Urothelium cell line (cell line): ENCODE results near the gene H2AZ2.
A peak's percentile ranks its signal among the peaks of the same experiment; 100 is the strongest.
"Not testable (repeated sequence)": the region's sequence is repeated elsewhere in the genome, so short reads cannot be mapped to it uniquely, and the experiment has no call there.

Experiments used
- DNase-seq: peaks from one replicate; pipeline ENCODE4 v3.0.0; 2011; ENCODE audit warnings: low spot score, mixed read lengths
- FAIRE-seq: peaks from 2 replicates; lab custom pipeline; 2011; peaks lifted over from hg19 to GRCh38; lab: Jason Lieb, UNC

The H2AZ2 gene

GRCh38 chr7:44824894-44825526 is 22.9 kb downstream of the H2AZ2 start:
- FAIRE-seq (no peak), DNase-seq (no peak)

- DNase-seq (no peak), FAIRE-seq (peak; percentile 67)
Observed at GRCh38 chr7:44823255-44823781, 24.6 kb downstream of the H2AZ2 start.

DNA sequence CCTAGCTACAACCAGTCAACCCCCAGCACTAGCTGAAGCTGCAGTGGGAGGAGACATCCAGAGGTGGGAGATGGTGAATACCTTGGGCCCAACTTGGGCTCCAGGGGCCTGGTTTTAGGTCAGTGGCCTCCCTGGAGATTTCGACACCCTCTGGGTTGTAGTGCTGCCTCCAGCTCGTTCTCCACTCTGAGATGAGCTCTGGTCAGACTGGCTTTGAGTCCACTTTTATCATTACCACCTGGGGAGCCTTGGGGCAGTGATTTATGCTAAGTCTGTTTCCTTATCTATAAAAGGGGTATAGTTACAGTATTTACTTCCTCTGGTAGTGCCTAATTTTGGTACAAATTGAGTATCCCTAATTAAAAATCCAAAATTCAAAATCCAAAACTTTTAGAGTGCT is 28.6 kb downstream of the H2AZ2 start:
- no peak for FAIRE-seq
- DNase-seq = no peak

GRCh38 chr7:44814919-44815318 is 33.0 kb downstream of the H2AZ2 start:
- DNase-seq (no peak), FAIRE-seq (no peak)

- DNase-seq (no peak), FAIRE-seq (no peak)
Observed at GRCh38 chr7:44811571-44811970, 36.3 kb downstream of the H2AZ2 start.

GRCh38 chr7:44811093-44811492 is 36.8 kb downstream of the H2AZ2 start:
- DNase-seq (no peak), FAIRE-seq (no peak)

DNA sequence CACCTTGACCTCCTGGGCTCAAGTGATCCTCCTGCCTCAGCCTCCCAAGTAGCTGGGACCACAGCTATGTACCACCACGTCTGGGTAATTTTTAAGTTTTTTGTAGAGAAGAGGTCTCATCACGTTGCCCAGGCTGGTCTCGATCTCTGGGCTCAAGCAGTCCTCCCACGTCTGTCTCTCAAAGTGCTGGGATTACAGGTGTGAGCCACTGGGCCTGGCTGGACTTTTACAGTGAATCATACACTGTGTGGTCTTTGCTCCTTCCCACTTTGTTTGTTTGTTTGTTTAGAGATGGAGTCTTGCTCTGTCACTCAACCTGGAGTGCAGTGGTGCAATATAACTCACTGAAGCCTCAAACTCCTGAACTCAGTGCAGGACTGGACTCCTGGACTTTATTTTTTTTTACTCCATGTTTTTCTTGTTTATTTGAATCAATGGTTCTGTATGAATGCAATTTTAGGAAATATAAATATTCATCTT is 38.9 kb downstream of the H2AZ2 start:
- no peak for DNase-seq

GRCh38 chr7:44805950-44806349 is 41.9 kb downstream of the H2AZ2 start:
- no peak for FAIRE-seq
- no peak for DNase-seq

More for the DNA sequence above, 38.9 kb downstream of the H2AZ2 start:
- no peak for FAIRE-seq

- not testable (repeated sequence) for DNase-seq, FAIRE-seq
Observed at GRCh38 chr7:44803828-44804519, 43.9 kb downstream of the H2AZ2 start.

DNA sequence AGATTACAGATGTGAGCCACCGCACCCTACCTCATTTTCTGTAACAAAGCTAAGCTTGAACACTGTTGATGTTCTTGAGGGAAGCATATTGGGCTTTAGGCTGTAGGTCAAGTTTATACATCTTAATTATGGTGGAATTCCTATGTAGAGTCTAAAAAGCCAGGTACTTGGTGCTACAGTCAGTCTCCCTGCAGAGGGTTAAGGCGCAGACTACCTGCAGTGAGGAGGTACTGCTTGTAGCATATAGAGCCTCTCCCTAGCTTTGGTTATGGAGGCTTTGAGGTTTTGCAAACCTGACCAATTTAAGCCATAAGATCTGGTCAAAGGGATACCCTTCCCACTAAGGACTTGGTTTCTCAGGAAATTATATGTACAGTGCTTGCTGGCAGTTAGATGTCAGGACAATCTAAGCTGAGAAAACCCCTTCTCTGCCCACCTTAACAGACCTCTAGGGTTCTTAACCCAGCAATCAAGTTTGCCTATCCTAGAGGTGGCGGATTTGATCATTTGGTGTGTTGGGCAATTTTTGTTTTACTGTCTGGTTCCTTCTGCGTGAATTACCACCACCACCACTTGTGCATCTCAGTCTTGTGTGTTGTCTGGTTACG is 45.4 kb downstream of the H2AZ2 start:
- DNase-seq (no peak), FAIRE-seq (no peak)

DNA sequence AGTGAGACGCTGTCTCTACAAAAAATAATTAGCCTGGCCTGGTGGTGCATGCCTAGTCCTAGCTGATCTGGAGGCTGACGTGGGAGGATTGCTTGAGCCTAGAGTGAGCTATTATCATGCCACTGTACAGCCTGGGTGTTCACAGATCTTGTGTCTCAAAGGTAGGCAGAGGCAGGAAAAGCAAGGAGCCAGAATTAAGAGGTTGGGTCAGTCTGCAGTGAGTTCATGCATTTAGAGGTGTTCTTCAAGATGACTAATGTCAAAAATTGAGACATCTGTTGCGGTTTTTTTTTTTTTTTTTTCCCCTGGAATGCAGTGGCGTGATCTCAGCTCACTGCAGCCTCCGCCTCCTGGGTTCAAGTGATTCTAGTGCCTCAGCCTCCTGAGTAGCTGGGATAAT is 46.0 kb downstream of the H2AZ2 start:
- DNase-seq (no peak), FAIRE-seq (no peak)

DNA sequence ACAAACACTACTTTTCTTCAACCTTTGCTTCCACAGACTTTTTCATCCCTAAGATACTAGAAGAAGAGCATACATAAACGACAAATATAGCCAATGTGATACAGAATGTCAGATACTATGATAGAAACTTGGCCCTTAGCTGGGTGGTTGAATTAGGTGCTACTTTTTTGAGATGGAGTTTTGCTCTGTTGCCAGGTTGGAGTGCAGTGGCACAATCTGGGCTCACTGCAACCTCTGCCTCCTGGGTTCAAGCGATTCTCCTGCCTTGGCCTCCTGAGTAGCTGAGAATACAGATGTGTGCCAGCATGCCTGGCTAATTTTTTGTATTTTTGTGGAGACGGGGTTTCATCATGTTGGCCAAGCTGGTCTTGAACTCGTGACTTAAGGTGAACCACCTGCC is 47.9 kb downstream of the H2AZ2 start:
- no peak for DNase-seq
- FAIRE-seq = no peak

- FAIRE-seq (no peak), DNase-seq (no peak)
Observed at GRCh38 chr7:44798649-44799305, 49.1 kb downstream of the H2AZ2 start.

DNA sequence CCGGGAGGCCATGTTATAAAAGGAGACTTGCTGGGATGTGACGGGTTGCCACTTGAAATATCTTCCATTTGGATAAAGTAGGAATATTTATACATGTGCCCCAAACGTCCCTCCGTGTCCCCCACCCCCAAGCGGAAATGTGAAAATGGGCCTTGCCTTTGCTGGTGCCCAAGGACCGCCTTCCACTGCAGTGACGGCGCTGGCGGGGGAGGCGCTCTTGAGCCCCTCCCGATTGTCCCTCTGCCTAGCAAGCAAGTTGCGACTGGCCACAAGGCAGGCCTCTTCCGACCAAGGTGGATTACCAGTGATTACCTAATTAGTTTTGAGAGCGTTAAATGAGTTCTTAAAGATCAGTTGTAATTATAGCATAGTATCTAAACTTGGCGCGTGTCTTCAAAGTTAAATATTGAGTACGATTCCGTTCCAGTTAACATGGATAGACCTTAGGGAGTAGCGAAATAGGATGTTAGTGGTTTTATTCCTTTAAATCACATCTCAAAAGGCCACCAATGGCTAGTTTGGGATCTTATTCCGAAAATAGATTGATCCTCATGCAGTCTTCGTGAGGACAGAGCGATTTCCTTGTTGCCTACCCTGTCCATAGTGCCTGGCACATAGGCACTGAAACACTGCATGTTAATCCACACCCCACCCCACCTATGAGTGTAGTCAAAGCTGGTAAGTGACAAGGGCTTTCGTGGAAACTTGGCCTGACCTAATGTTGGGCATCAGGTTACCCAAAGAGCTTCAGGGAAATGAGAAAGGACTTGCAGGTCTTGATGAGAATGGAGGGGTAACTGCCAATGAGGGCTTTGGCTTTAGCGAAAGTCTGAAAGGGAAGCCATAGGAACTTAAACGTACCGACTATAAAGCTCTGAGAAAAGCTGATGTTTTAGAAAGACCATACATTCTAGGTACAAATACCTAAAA is 50.3 kb downstream of the H2AZ2 start:
- no peak for FAIRE-seq
- peak; percentile 88 for DNase-seq

DNA sequence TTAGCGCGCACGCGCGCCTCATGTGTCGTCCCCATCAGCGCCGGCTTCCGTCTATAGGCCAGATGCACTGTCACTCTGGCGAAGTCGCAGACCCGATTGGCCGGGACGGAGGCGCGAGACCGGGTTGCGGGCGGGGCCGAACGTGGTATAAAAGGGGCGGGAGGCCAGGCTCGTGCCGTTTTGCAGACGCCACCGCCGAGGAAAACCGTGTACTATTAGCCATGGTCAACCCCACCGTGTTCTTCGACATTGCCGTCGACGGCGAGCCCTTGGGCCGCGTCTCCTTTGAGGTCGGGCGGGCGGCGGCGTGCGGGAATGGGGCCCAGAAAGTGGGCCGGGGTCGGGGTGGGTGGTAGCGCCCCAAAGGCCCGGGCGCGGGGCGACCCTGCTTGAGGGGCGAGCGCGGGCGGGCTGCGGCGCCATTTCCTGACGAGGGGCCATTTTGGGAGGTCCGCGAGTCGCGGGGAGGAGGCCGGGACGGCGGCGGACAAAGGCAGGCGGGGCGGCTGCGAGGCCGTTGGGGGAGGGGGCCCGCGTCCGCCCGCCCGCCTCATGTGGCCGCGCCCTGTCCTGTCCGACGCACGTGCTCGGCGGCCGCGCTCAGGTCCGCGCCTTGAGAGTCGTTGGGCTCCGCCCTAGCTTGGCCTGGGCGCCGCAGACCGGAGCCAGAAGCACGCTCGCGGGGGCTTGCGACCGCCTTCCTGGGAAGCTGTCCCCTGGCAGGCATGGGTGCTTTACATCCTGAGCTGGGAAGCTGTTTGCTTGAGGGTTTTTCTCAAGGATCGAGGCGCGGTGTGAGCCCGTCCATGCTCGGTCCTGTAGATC is 51.2 kb downstream of the H2AZ2 start, which contains the start of gene PPIA:
PPIA (plus strand) TSS at position 178 of the 825 bp plus-strand sequence; CDS start at position 222, 44 bp downstream.
- DNase-seq (peak; percentile 100), FAIRE-seq (peak; percentile 77)

GRCh38 chr7:44796034-44796503 is 51.8 kb downstream of the H2AZ2 start:
- peak; percentile 40 for FAIRE-seq

GRCh38 chr7:44794331-44794730 is 53.6 kb downstream of the H2AZ2 start:
- FAIRE-seq (no peak), DNase-seq (no peak)

More at GRCh38 chr7:44796034-44796503, 51.8 kb downstream of the H2AZ2 start:
- DNase-seq = peak; percentile 80

DNA sequence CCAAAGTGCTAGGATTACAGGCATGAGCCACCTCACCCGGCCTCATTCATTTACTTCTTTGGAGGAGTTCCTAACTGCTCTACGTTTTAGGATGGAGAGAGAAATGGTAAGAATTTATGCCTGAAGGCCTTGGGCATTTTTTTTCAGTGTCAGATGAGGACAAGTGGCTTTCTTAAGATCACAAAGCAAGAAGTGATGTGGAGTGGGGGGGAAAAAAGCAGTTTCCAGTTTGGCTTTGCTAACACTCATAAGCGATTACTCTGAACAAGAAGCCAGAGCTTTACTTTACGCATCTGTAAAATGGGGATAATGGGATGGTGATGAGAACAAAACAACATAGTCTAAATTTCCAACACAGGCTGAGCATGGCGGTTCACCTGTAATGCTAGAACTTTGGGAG is 54.0 kb downstream of the H2AZ2 start:
- no peak for FAIRE-seq
- no peak for DNase-seq
